Ascending aorta (tissue), 2 donors: Measurements from ENCODE around the gene PLD6. TPM values are rescaled to one million over a fixed set of nuclear protein-coding genes. Genes with fewer than 3 reads are reported as not detected.

Source experiments
- DNase-seq, 2 donors: peaks; one replicate each; pipeline ENCODE4 v3.0.0-alpha.2; 2019; ENCODE audit warnings: low spot score in 2 of 2
- H3K27ac ChIP-seq, 2 donors: fragments of 200-600 bp; sonication (generic); one replicate each; pipeline ENCODE4 v1.5.1; 2016 to 2017; ENCODE audit warnings: mild to moderate bottlenecking in 1 of 2
- H3K27me3 ChIP-seq: fragments of 200-600 bp; sonication (generic); one replicate; pipeline ENCODE4 v1.5.1; 2017
- H3K36me3 ChIP-seq, 2 donors: fragments of 200-600 bp; sonication (generic); one replicate each; pipeline ENCODE4 v1.5.1; 2016
- H3K4me1 ChIP-seq, 2 donors: fragments of 200-600 bp; sonication (generic); one replicate each; pipeline ENCODE4 v1.5.1; 2016 to 2017; ENCODE audit warnings: mild to moderate bottlenecking in 1 of 2
- H3K4me3 ChIP-seq, 2 donors: fragments of 200-600 bp; sonication (generic); one replicate each; pipeline ENCODE4 v1.5.1; 2016 to 2017; ENCODE audit warnings: mild to moderate bottlenecking in 1 of 2
- H3K9me3 ChIP-seq, 2 donors: fragments of 200-600 bp; sonication (generic); one replicate each; pipeline ENCODE4 v1.5.1; 2016
- CTCF ChIP-seq, 3 experiments: fragments of 200-600 bp in 2 of 3; fragments of 450-650 bp in 1 of 3; sonication (generic) in 2 of 3; IDR thresholded peaks; one replicate each; pipeline ENCODE4 v1.5.1; 2016 to 2019; ENCODE audit warnings: antibody characterized with exemption in 3 of 3, mild to moderate bottlenecking in 1 of 3, moderate library complexity in 1 of 3
- intact Hi-C: fragments of 100-400 bp; cut with DNase I; formaldehyde crosslinking; loops from one replicate; pipeline ENCODE4 v1.15.1; 2023
- total RNA-seq: library from RNA; depleted of rRNA; stranded (reverse); fragments of >200 nt; gene quantifications from one replicate; pipeline ENCODE4 v1.1.0, GENCODE V29; 2016

PLD6 gene
- total RNA-seq, 1 donor from 2014 or later: 0.32 TPM

- Histone ChIP-seq H3K27me3 (no peaks in the 10 kb centered on the region), H3K9me3 (no peaks in the 10 kb centered on the region), H3K36me3 (peaks cover 52 to 78% of the 10 kb centered on the region in 2 donors), H3K4me3 (no peak overlapping the region), H3K4me1 (peaks cover 0 to 9% of the 10 kb centered on the region in 2 donors), H3K27ac (no peak overlapping the region)
- intact Hi-C loops: no loop called here
- no peak for DNase-seq
- no peak for TF ChIP-seq CTCF (IDR thresholded peaks at IDR 0.05)
Observed at GRCh38 chr17:17183744-17184143, 22.4 kb downstream of the PLD6 start.

- DNase-seq: no peak
- no peak overlapping the region for H3K4me3 ChIP-seq
- intact Hi-C loops: no loop called here
- no peaks in the 10 kb centered on the region for H3K27me3 ChIP-seq
- TF ChIP-seq CTCF (IDR thresholded peaks at IDR 0.05): no peak
- peaks cover 59 to 78% of the 10 kb centered on the region in 2 donors for H3K36me3 ChIP-seq
- H3K9me3 ChIP-seq: no peaks in the 10 kb centered on the region
- no peak overlapping the region for H3K27ac ChIP-seq
- H3K4me1 ChIP-seq: peaks cover 0 to 9% of the 10 kb centered on the region in 2 donors
Observed at GRCh38 chr17:17182598-17183136, 23.5 kb downstream of the PLD6 start.

- intact Hi-C loops: no loop called here
- TF ChIP-seq CTCF (IDR thresholded peaks at IDR 0.05): no peak
- H3K9me3 ChIP-seq: no peaks in the 10 kb centered on the region
- no peak for DNase-seq
- peak overlapping the region; percentile 54 to 65 for H3K27ac ChIP-seq
- H3K36me3 ChIP-seq: peaks cover 66 to 82% of the 10 kb centered on the region in 2 donors
- no peak overlapping the region for H3K4me3 ChIP-seq
- peaks cover 0 to 9% of the 10 kb centered on the region in 2 donors for H3K4me1 ChIP-seq
- no peaks in the 10 kb centered on the region for H3K27me3 ChIP-seq
Observed at GRCh38 chr17:17181666-17182597, 24.2 kb downstream of the PLD6 start.

GRCh38 chr17:17180741-17181525 is 25.2 kb downstream of the PLD6 start:
- Histone ChIP-seq H3K27me3 (no peaks in the 10 kb centered on the region), H3K4me3 (no peak overlapping the region), H3K27ac (peak overlapping the region; percentile 54 to 65), H3K36me3 (peaks cover 71 to 83% of the 10 kb centered on the region in 2 donors), H3K9me3 (no peaks in the 10 kb centered on the region), H3K4me1 (peaks cover 0 to 9% of the 10 kb centered on the region in 2 donors)
- no peak for DNase-seq
- intact Hi-C loops: no loop called here
- TF ChIP-seq CTCF (IDR thresholded peaks at IDR 0.05): no peak

GRCh38 chr17:17180141-17180603 is 26.0 kb downstream of the PLD6 start:
- no peak overlapping the region for H3K27ac ChIP-seq
- H3K36me3 ChIP-seq: peaks cover 78 to 90% of the 10 kb centered on the region in 2 donors
- H3K9me3 ChIP-seq: no peaks in the 10 kb centered on the region
- no peak for TF ChIP-seq CTCF (IDR thresholded peaks at IDR 0.05)
- no peak overlapping the region for H3K4me3 ChIP-seq
- intact Hi-C loops: no loop called here
- H3K27me3 ChIP-seq: no peaks in the 10 kb centered on the region
- peaks cover 0 to 9% of the 10 kb centered on the region in 2 donors for H3K4me1 ChIP-seq
- DNase-seq: no peak
